ENCODE measurements around the gene NEMP1. TPM values are rescaled to one million over a fixed set of nuclear protein-coding genes. Genes with fewer than 3 reads are reported as not detected.

Gene NEMP1
- total and polyA plus RNA-seq, 10 of the 15 experiments (the other 5 are each of a cell fraction or from before 2014, with no cell fraction given), result 4.0 to 45.9 (median 19.8) TPM

- TF ChIP-seq NFYB (IDR thresholded peaks at IDR 0.05; ENCODE audit: insufficient read depth, low read depth, low read length) (peak; percentile 92), BCL3 (IDR thresholded peaks at IDR 0.05; ENCODE audit: borderline replicate concordance, insufficient read depth, low read depth, low read length, poor library complexity, severe bottlenecking) (no peak), MYC (IDR thresholded peaks at IDR 0.05; ENCODE audit: insufficient read depth, insufficient read length, insufficient replicate concordance, low read length, severe bottlenecking) (no peak), YBX1 (IDR thresholded peaks at IDR 0.05) (no peak), HDAC6 (IDR thresholded peaks at IDR 0.05; ENCODE audit: unreplicated experiment) (no peak), SREBF1 (IDR thresholded peaks at IDR 0.05; ENCODE audit: low read length) (peak; percentile 35; the same call in 1 of the 2 replicates), CREM (IDR thresholded peaks at IDR 0.05; ENCODE audit: low read depth) (peak; percentile 43), CBX5 (IDR thresholded peaks at IDR 0.05; ENCODE audit: low read depth) (no peak), TCF7 (IDR thresholded peaks at IDR 0.05; ENCODE audit: borderline replicate concordance) (no peak), NBN (IDR thresholded peaks at IDR 0.05) (peak; percentile 80), RAD21 (IDR thresholded peaks at IDR 0.05; ENCODE audit: insufficient read depth, low read depth, low read length) (no peak), RELA (IDR thresholded peaks at IDR 0.05; ENCODE audit: borderline replicate concordance, partially characterized antibody) (peak; percentile 67), ZNF24 (IDR thresholded peaks at IDR 0.05) (no peak), TARDBP (IDR thresholded peaks at IDR 0.05; ENCODE audit: borderline replicate concordance) (no peak), SKIL (IDR thresholded peaks at IDR 0.05; ENCODE audit: low read depth, poor library complexity, severe bottlenecking) (no peak), SMAD5 (IDR thresholded peaks at IDR 0.05; ENCODE audit: low read depth) (no peak; the same call in 1 of the 2 replicates), ZBTB33 (IDR thresholded peaks at IDR 0.05) (no peak), RBBP5 (conservative IDR thresholded peaks at IDR 0.05) (no peak), CEBPB (IDR thresholded peaks at IDR 0.05; ENCODE audit: borderline replicate concordance in 1 of 2, low read depth in 2 of 2, low read length in 2 of 2) (peak in 1 of 2 experiments; percentile 8; a peak in 1 of 4 replicates), JUNB (IDR thresholded peaks at IDR 0.05) (no peak), HDGF (IDR thresholded peaks at IDR 0.05) (peak; percentile 95), MAX (IDR thresholded peaks at IDR 0.05; ENCODE audit: low read depth, low read length) (peak; percentile 91; the same call in 1 of the 2 replicates), POLR2AphosphoS5 (IDR thresholded peaks at IDR 0.05; ENCODE audit: low read length) (peak; percentile 74), HCFC1 (IDR thresholded peaks at IDR 0.05; ENCODE audit: low read length) (no peak; the same call in 1 of the 2 replicates), MEF2B (IDR thresholded peaks at IDR 0.05; ENCODE audit: partially characterized antibody, poor library complexity, severe bottlenecking) (no peak), CHD1 (IDR thresholded peaks at IDR 0.05; ENCODE audit: low read depth, low read length) (no peak), NRF1 (conservative IDR thresholded peaks at IDR 0.05; ENCODE audit: low read depth, low read length) (no peak)
Observed at GRCh38 chr12:57078519-57079404, at the start of gene NEMP1 (continued).
